ACHN (cell line): ENCODE measurements around the gene GNAL.
"Not testable (repeated sequence)": the region's sequence is repeated elsewhere in the genome, so short reads cannot be mapped to it uniquely, and the experiment has no call there.

Experiments
- DNase-seq: peaks from one replicate; pipeline ENCODE4 v3.0.0-alpha.2; 2015
- in situ Hi-C: cut with HindIII; loops from 2 replicates; pipeline ENCODE4 v1.10.0; 2017; ENCODE audit warnings: low sequenced_read_pairs, low pct_ligation_motif_present, low pct_unique_long_range_greater_than_20kb

Gene GNAL

DNA sequence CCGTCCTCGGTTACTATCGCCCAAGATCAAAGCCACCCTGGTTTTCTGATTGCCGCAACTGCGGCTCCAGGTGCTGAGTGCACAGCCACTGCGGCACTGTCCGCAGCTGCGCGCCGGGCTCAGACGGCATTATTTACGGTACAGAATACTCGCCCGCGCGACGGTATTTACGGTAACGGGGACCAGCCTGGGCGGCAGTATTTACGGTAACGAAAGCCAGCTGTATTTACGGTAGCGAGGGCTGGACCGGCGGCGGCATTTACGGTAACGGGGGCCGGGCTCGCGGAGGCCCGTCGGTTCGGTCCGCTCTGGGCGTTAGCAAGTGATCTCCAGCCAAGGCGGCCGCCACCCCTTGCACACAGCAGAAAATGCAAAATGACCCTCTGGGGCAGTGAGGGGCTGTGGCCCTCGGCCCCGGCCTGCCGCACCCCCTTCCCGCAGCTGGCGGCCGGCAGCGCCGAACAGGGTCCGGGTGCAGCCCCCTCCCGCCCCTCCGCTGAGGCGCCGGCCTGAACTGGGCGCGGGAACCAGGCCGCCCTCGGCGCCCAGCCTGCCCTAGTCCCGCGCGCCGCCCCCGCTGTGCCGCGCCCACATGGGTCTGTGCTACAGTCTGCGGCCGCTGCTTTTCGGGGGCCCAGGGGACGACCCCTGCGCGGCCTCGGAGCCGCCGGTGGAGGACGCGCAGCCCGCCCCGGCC, at the start of gene GNAL:
Gene GNAL (plus strand): TSS at position 293 of the 697 bp plus-strand sequence. CDS start 300 bp downstream, at position 593.
- peak; percentile 66 for DNase-seq
- in situ Hi-C loops, result no loop called here

DNA sequence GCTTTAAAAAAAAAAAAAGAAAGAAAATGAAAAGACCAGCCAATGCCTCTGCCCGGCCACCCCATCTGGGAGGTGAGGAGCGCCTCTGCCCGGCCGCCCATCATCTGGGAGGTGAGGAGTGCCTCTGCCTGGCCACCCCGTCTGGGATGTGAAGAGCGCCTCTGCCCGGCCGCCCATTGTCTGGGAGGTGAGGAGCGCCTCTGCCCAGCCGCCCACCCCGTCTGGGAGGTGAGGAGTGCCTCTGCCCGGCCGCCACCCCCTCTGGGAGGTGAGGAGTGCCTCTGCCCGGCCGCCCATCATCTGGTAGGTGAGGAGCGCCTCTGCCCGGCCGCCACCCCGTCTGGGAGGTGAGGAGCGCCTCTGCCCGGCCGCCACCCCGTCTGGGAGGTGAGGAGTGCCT, 41.8 kb upstream of the GNAL start:
- DNase-seq, in situ Hi-C loops: not testable (repeated sequence)

DNA sequence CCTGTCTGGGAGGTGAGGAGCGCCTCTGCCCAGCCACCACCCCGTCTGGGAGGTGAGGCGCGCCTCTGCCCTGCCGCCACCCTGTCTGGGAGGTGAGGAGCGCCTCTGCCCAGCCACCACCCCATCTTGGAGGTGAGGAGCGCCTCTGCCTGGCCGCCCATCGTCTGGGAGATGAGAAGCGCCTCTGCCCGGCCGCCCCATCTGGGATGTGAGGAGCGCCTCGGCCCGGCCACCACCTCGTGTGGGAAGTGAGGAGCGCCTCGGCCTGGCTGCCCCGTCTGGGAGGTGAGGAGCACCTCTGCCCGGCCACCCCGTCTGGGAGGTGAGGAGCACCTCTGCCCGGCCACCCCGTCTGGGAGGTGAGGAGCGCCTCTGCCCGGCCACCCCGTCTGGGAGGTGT, 41.3 kb upstream of the GNAL start:
- in situ Hi-C loops, DNase-seq: not testable (repeated sequence)

DNA sequence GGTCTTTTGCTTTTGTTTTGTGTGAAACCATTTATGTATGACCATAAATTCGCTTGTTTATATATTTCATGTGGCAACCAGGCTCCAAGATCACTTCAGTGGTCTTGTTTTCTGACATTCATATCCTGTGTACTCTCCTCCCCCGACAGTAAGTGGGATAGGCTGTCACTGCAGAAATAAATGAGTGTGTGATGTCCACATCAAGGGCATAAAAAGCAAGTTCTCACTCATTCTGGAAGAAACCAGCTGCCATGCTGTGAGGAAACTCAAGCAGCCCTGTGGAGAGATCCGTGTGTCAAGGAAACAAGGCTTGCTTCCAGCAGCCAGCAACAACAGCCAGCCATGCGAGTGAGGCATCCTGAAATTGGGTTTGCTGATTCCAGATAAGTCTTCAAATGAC, 39.2 kb upstream of the GNAL start:
- in situ Hi-C loops, result no loop called here
- DNase-seq, result no peak

DNA sequence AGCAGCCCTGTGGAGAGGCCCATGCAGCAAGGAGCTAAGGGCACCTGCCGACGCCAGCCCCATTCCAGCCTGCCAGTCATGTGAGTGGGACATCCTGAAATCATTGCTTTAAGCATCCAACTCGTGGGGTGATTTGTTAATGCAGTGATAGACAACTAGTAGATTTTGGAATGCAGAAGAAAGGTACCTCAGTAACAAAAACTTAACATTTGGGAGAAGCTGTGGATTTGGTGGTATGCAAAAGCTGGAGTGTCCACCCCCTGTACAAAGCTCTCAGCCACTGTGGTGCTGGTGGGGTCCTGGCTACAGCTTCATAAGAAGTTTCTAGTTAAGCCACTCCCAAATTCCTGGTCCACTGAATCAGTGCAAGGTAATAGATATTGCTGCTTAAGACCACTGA, 37.2 kb upstream of the GNAL start:
- in situ Hi-C loops, result no loop called here
- no peak for DNase-seq

DNA sequence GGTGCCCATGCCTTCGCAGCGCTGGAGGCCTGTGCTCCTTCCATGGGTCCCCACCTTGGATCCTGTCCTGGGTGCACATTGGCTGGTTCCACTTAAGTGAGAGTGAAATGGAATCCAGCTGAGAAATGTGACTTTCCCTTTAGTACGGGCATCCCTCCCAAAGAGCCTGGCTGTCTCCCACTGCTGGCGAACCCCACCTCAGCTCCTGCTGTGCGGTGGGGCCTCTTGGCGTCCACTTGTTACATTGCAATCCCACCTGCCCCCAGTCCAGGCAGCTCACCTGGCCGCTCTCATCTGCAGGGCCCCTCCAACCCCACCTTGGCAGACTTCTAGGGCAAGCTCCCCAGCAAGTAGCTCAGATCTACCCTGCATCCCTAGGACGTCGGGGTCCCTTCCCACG, 35.5 kb upstream of the GNAL start:
- DNase-seq, result no peak
- in situ Hi-C loops, result no loop called here

DNA sequence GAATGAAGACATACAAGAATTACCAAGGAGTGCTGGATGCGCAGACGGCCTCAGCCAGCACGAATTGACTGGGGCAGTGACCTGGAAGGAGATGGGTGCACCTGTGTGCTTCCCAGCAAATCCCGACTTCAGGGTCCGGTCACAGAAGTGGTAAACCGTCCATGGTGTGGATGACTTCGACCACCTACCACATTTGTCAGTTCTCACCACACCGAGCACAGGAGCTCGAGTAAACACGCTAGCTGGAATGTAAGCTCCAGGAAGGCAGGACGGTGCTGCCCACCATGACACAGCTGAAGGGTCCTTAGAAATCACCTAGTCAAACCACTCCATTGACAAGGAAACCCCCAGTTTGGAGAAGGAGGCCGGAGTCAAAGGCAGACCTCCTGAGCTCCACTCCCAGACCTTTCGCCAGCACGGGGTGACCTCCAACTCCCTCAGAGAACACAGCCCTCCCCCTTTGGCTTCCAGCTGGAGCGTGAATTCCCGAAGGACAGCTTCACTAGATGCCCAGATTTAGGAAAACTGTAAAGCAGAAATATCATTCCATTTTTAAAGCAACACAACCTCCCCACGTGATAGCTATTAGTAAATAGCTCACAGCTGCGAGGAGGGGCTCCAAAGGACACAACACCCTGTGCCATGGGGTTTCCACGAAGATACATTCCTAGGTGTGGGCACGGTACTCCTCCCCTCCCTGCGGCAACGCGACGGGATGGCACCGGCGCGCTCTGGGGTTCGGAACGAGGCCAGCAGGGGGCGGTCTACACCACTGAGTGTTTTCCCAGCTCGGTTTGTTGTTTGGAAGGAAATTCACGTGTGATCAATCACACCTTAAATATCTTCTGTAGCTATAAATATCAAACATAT, 34.1 kb upstream of the GNAL start:
- DNase-seq, result peak; percentile 40
- in situ Hi-C loops, result no loop called here

DNA sequence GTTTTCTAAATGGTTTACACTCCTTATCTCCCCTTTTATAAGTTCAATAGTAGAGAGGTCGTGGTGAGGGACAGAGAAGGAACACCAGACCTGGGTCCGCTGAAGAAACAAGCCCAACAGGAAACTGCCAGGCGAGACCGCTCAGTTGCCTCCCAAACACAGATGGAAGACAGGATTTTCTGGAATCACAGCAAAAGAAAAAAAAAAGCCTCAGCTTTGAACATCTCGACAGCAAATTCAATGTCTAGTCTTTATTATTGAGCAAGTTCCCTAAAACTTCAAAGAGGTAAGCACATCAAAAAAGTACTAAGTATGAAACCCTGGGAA, 33.5 kb upstream of the GNAL start:
- DNase-seq, result no peak
- in situ Hi-C loops, result no loop called here

DNA sequence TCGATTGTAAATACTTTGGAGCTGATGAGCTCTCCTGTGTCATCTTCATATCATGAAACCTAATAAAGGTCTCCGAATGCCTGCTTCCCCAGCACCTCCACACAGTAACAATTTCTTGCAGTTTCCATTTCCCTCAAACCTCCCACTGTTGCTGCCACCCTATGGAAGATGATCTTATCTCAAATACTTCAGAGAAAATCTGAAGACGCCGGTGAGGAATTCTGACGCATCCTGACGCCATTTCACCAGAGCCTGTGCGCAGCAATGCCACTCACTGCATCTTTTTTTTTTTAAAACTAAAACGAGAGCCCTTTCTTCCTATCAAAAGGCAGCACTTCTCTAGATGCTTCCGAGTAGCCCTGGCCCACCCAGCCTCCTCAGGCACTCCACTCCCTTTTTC, 31.9 kb upstream of the GNAL start:
- in situ Hi-C loops, result no loop called here
- DNase-seq, result no peak

DNA sequence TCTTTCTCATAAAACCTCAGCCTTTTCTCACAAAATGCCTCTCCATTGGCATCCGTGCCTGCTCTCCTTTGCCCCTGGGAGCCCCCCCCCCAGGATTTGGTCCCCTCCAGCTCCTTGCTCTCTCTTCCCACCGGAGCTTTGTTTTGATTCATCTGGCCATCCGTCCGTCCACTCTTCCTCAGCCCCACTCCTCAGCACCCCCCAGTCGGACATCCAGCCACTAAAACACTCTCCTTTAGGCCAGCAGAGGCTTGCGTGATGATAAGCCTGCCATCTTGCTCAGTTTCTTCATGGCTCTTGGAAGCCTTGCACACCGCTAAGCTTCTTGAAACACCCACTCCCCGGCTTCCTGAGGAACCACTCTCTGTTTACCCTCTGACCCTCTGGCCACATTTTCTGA, 31.5 kb upstream of the GNAL start:
- DNase-seq, result no peak
- in situ Hi-C loops, result no loop called here

DNA sequence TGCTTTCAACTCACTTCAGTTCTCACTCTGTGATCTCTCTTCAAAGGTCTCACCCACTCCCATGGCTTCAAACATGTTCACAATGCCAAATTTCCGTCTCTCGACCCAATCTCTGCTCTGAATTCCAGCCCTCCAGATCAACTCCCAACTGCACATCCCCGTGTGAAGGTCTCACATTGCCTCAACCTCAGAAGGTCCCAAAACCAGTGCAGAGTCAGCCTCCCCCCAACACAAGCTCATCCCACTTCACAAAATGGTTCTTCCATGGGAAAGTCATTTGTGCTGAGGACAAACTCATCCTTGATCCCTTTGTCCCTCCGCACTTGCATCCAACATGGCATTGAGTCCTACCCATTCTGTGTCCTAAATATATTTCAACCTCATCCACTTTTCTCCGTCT, 31.0 kb upstream of the GNAL start:
- in situ Hi-C loops, result no loop called here
- DNase-seq, result no peak

DNA sequence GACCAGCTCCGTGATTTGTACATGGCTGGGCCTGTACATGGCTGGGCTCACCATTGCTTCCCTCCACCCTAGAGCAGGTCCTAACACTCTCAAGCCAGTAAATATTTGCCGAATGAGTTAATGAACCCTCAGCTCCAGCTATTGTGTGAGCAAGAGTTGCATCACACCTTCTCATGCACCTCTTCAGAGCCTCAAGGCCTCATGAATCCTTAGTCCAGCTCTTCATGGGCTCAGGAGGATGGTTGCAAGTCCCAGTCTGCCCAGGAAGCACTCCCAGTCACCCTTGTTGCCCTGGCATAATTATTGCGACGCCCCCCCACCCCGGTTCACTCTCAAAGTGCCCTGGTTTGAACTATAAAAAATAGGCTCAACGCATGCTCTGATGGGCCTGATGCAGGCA, 30.1 kb upstream of the GNAL start:
- no peak for DNase-seq

DNA sequence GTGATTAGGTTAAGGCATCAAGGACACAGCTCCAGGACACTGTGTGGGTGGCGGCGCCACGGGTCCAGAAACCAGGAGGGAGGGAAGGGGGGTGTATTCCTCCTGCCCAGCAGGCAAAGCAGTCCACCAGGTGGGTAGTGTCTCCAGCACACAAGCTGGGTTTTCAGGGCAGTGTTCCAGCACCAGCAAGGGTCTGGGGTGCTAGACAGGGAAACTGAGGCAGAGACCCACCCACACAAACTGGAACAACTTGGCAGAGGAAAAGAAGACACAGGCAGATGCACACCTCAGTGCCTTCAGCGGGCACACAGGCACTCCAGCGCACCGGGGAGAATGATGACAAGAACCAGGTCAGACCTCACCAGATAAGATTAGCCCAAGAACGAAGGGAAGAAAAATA, 28.4 kb upstream of the GNAL start:
- no peak for DNase-seq
- in situ Hi-C loops, result no loop called here

More for the DNA sequence above, 30.1 kb upstream of the GNAL start:
- in situ Hi-C loops, result no loop called here

DNA sequence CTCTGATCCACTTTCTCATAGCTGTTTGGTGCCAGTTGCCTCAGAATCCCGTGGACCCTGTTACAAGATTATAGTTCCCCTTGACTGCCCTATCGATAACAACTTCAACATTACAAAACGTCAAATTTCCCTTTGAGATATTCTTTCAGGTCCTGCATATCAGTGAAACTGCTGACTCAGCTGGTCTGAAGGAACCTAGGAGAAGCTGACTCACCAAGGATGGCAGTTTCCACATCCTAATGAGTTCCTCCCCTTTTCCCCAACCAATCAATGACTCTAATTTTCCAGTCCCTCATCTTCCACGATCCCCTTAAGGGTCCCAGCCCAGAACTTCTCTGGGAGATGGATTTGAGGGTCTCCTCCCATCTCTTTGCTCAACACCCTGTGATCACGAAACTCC, 27.6 kb upstream of the GNAL start:
- in situ Hi-C loops, result no loop called here
- no peak for DNase-seq

DNA sequence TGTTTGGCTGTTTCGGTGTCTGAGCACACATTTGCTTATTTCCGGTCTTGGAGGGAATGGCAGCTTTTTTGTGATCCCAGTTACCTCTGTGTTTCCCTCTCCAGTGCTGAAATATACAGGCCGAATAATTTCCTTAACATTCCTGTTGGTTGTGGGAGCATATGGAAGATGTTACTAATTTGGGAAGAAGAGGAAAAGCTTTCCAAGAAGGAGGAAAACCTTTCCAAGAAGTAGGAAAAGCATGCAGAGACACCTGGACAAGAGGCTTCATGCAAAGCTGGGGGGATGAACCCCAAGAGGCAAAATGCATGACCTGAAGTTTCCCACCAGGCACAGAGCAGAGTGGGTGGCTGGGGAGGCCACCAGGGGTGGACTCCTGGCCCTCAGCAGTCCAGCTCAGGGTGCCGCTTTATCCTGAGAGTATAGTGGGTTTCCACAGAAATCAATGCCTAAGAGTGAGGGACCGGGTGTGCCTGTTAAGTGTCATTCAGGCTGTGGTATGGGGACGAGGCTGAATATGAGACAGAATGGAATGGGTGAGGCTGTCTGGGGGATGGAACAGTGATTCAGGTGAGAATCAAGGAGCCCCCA, 25.5 kb upstream of the GNAL start:
- in situ Hi-C loops, result no loop called here

DNA sequence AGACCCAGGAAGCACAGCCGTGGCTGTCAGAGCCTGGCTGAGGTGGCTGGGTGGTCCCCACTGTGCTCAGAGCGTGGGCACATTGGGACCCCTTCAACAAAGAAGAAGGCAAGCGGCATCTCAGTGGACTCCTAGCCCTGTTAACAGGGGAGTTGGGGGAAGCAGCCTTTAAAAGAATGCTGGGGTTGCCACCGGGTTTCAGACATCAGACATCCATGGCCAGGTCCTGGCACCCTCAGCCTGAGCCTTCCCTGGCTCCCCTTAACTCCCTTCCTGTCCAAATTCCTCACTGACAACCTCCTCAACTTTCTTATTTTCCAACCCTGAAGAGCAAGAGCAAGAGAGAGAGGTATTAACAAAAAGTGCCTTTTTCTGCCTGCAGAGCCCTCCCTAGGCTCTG, 24.8 kb upstream of the GNAL start:
- DNase-seq, result no peak
- in situ Hi-C loops, result no loop called here

More for the DNA sequence above, 25.5 kb upstream of the GNAL start:
- no peak for DNase-seq

DNA sequence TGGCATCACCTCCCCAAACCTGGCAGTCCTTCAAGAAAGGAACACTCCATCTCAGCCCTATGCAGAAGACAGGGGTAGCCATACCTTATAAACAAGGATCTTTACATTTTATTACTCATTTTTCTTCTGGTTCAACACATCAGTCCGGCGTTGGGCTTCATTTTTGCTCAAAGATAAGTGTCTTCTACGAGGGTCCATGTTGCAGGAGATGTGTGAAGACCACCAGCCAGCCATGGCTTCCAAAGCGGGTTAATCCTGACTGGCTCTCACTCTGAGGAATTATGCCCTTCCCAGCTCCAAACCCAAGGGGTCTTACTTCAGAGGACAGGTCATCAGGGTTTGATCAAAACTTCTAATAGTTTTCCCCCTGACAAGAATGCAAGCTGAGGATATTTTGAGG, 23.9 kb upstream of the GNAL start:
- in situ Hi-C loops, result no loop called here
- no peak for DNase-seq

DNA sequence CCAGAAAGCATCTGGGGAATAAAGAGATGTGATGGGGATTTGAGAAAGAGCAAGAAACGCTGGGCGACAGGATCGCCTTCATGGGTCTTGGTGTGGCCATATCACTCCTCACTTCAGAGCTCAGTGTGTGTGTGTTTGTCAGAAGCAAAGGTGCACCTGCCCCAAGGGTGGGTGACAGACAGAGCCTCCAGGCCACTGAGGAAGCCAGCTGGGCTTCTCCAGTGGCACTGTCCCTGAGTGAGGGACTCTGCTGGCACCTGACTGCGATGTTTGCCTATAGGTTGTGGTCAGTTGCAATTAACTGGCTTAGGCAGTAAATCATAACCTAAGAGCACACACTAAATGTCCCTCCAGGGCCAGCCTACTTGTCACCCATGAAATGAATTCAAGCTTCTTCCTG, 23.5 kb upstream of the GNAL start:
- in situ Hi-C loops, result no loop called here
- DNase-seq, result no peak

DNA sequence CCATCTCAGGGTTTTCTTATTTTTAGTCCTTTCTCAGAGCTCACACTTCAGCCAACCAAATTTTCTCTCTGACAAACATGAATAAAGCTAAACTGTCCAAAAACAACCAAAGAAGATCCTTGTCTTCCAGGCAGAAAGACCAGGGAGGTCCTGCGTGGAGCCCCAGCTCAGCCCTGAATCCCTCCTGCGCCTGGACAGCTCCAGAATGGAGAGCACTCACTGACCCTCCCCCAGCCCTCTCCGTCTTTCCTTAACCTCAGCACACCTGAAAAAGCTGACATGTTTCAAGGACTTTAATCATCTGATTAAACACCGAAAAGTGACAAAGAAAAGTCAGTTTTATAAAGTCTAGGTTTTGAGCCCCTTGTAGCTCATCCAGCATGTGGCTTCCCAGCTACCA, 22.9 kb upstream of the GNAL start:
- in situ Hi-C loops, result no loop called here
- DNase-seq, result no peak

DNA sequence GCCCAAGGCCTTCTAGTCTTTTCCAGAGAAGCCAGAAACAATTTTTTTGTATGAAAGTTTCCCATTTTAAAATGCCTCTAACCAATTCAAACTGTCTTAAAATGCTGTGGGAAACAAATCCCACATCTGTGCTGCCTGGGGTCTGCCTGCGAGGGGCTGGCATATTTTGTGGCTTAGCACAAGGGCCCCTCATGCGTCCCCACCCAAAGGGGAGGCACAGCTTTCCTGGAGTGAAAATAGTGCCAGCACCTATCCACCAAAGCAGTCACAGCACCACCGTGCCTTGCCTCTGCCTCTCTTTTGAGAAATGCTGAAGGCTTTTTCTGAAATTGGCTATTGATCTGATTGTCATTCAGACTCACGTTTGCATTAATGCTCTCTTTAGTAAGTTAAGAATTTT, 22.2 kb upstream of the GNAL start:
- in situ Hi-C loops, result no loop called here
- DNase-seq, result no peak
